Astrocyte (in vitro differentiated cells and primary cell): ENCODE data around the gene KRTAP3-3. TPM values are rescaled to one million over a fixed set of nuclear protein-coding genes. Genes with fewer than 3 reads are reported as not detected.

ENCODE experiments used
- DNase-seq: peaks from one replicate; pipeline ENCODE4 v3.0.0-alpha.2; 2010; ENCODE audit warnings: low read depth
- FAIRE-seq: peaks from 2 replicates; lab custom pipeline; 2011; peaks lifted over from hg19 to GRCh38; lab: Jason Lieb, UNC
- H2AFZ ChIP-seq: 2 replicates; pipeline ENCODE4 v1.6.0; 2012; ENCODE audit warnings: low read depth, low read length, inconsistent platforms
- H3K27ac ChIP-seq: 2 replicates; pipeline ENCODE4 v1.5.1; 2011; ENCODE audit warnings: low read depth, low read length, inconsistent platforms
- H3K27me3 ChIP-seq: 2 replicates; pipeline ENCODE4 v1.6.0; 2011; ENCODE audit warnings: low read length, inconsistent platforms; ENCODE audit not compliant: insufficient read depth
- H3K36me3 ChIP-seq: 2 replicates; pipeline ENCODE4 v1.5.1; 2011; ENCODE audit warnings: low read length, inconsistent platforms; ENCODE audit not compliant: insufficient read depth
- H3K4me1 ChIP-seq: 2 replicates; pipeline ENCODE4 v1.5.1; 2011; ENCODE audit warnings: low read length, inconsistent platforms; ENCODE audit not compliant: insufficient read depth
- H3K4me2 ChIP-seq: 2 replicates; pipeline ENCODE4 v1.6.0; 2012; ENCODE audit warnings: low read length, inconsistent platforms
- H3K4me3 ChIP-seq: 2 replicates; pipeline ENCODE4 v1.5.1; 2011; ENCODE audit warnings: low read depth, mild to moderate bottlenecking, low read length, inconsistent platforms; ENCODE audit not compliant: insufficient read depth
- H3K79me2 ChIP-seq: 2 replicates; pipeline ENCODE4 v1.6.0; 2012; ENCODE audit warnings: mild to moderate bottlenecking, low read length, inconsistent platforms; ENCODE audit not compliant: insufficient read depth
- H3K9ac ChIP-seq: 2 replicates; pipeline ENCODE4 v1.6.0; 2012; ENCODE audit warnings: mild to moderate bottlenecking, low read length, inconsistent platforms
- H3K9me3 ChIP-seq: 2 replicates; pipeline ENCODE4 v1.5.1; 2012; ENCODE audit warnings: low read depth, mild to moderate bottlenecking, low read length, inconsistent platforms; ENCODE audit not compliant: insufficient read depth
- H4K20me1 ChIP-seq: 2 replicates; pipeline ENCODE4 v1.6.0; 2012; ENCODE audit warnings: low read length, inconsistent platforms; ENCODE audit not compliant: insufficient read depth
- H3K27ac Mint-ChIP-seq: one replicate; pipeline ENCODE4 v1.8.0; 2021; ENCODE audit warnings: mild to moderate bottlenecking, mixed read lengths; ENCODE audit not compliant: unreplicated experiment
- H3K27me3 Mint-ChIP-seq: one replicate; pipeline ENCODE4 v1.8.0; 2021; ENCODE audit warnings: low read depth, mixed read lengths; ENCODE audit not compliant: unreplicated experiment
- H3K36me3 Mint-ChIP-seq: one replicate; pipeline ENCODE4 v1.8.0; 2021; ENCODE audit warnings: low read depth, mixed read lengths; ENCODE audit not compliant: unreplicated experiment
- H3K4me1 Mint-ChIP-seq: one replicate; pipeline ENCODE4 v1.8.0; 2021; ENCODE audit warnings: low read depth, mixed read lengths; ENCODE audit not compliant: unreplicated experiment
- H3K4me3 Mint-ChIP-seq: one replicate; pipeline ENCODE4 v1.8.0; 2021; ENCODE audit warnings: mild to moderate bottlenecking, moderate library complexity, mixed read lengths; ENCODE audit not compliant: unreplicated experiment
- H3K9me3 Mint-ChIP-seq: one replicate; pipeline ENCODE4 v1.8.0; 2021; ENCODE audit warnings: mild to moderate bottlenecking, mixed read lengths; ENCODE audit not compliant: unreplicated experiment
- EZH2 ChIP-seq: IDR thresholded peaks from 2 replicates; pipeline ENCODE4 v1.6.1; 2012; ENCODE audit warnings: mild to moderate bottlenecking, low read length, inconsistent platforms; ENCODE audit not compliant: insufficient read depth
- total RNA-seq: library from RNA; stranded (reverse); gene quantifications from 2 replicates; pipeline ENCODE4 v1.2.1, GENCODE V29; 2021
- TF ChIP-seq, protein P1 (sequence below): IDR thresholded peaks from 2 replicates; pipeline ENCODE4 v1.5.1; 2011; ENCODE audit warnings: low read depth, mild to moderate bottlenecking, inconsistent platforms, low read length, moderate library complexity; ENCODE audit not compliant: insufficient read depth

KRTAP3-3 gene
- total RNA-seq, 1 donor from 2014 or later = not detected

DNA sequence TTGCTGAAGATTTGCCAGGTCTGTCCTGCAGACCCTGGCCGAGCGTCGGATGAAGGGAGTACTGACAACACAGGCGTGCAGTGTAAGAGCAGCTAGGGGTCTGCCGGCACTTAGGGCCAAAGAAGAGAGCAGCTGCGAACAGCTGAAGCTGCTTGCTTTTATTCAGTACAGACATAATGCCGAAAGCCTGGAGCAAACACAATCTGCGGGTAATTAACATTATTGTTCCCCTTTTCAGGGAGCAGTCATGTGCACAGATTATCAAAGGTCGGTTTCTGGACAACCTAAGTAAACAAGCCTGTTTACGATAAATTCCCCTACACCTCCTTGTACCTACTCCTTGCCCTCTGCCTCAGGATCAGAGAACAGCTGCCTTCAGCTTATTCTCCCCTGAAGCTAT lies 44.5 kb downstream of the KRTAP3-3 start:
- H3K36me3 ChIP-seq = no peaks in the 10 kb centered on the region
- no peak for DNase-seq

DNA sequence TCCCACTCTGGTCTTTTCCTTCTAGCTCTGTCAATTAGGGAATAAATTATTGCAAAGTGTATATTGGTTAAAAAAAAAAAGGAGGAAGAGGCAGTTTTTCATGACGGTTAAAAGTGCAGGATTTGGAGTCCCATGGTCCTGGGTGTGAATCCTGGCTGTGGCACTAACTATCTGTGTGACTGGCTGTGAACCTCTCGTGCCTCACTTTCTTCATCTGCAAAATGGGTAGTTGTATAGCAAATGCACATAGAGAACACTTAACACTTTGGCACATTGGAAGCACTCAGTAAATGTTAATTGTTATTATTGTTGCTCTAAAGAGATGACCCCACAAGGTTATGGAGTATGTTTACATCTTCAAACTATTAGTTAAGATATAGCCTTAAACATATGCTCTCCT lies 46.0 kb downstream of the KRTAP3-3 start:
- H3K9me3 ChIP-seq = no peaks in the 10 kb centered on the region
- no peaks in the 10 kb centered on the region for H3K36me3 Mint-ChIP-seq
- H2AFZ ChIP-seq = no peak overlapping the region
- peaks cover 3% of the 10 kb centered on the region for H3K9me3 Mint-ChIP-seq
- no peak overlapping the region for H3K4me2 ChIP-seq
- no peak for TF ChIP-seq EZH2
- TF ChIP-seq, protein P1, sequence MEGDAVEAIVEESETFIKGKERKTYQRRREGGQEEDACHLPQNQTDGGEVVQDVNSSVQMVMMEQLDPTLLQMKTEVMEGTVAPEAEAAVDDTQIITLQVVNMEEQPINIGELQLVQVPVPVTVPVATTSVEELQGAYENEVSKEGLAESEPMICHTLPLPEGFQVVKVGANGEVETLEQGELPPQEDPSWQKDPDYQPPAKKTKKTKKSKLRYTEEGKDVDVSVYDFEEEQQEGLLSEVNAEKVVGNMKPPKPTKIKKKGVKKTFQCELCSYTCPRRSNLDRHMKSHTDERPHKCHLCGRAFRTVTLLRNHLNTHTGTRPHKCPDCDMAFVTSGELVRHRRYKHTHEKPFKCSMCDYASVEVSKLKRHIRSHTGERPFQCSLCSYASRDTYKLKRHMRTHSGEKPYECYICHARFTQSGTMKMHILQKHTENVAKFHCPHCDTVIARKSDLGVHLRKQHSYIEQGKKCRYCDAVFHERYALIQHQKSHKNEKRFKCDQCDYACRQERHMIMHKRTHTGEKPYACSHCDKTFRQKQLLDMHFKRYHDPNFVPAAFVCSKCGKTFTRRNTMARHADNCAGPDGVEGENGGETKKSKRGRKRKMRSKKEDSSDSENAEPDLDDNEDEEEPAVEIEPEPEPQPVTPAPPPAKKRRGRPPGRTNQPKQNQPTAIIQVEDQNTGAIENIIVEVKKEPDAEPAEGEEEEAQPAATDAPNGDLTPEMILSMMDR = no peak
- H3K4me1 ChIP-seq = peaks cover 9% of the 10 kb centered on the region
- no peaks in the 10 kb centered on the region for H3K27me3 ChIP-seq
- no peaks in the 10 kb centered on the region for H4K20me1 ChIP-seq
- FAIRE-seq = no peak
- peaks cover 17% of the 10 kb centered on the region for H3K4me1 Mint-ChIP-seq
- H3K4me3 Mint-ChIP-seq = no peak overlapping the region
- no peak overlapping the region for H3K4me3 ChIP-seq
- no peak overlapping the region for H3K9ac ChIP-seq
- H3K79me2 ChIP-seq = no peaks in the 10 kb centered on the region
- DNase-seq = no peak
- H3K27me3 Mint-ChIP-seq = no peaks in the 10 kb centered on the region
- H3K27ac Mint-ChIP-seq = no peak overlapping the region
- H3K36me3 ChIP-seq = no peaks in the 10 kb centered on the region
- H3K27ac ChIP-seq = no peak overlapping the region

More for the DNA sequence above, 44.5 kb downstream of the KRTAP3-3 start:
- Histone ChIP-seq H3K9me3 (no peaks in the 10 kb centered on the region), H2AFZ (peak overlapping the region; percentile 74), H3K9ac (no peak overlapping the region), H3K4me2 (no peak overlapping the region), H3K4me1 (peaks cover 23% of the 10 kb centered on the region), H3K27me3 (no peaks in the 10 kb centered on the region), H4K20me1 (no peaks in the 10 kb centered on the region), H3K79me2 (no peaks in the 10 kb centered on the region), H3K27ac (no peak overlapping the region), H3K4me3 (no peak overlapping the region)
- H3K27me3 Mint-ChIP-seq = no peaks in the 10 kb centered on the region
- FAIRE-seq = no peak
- H3K4me3 Mint-ChIP-seq = no peak overlapping the region
- TF ChIP-seq, protein P1 = no peak
- TF ChIP-seq EZH2 = no peak
- H3K36me3 Mint-ChIP-seq = no peaks in the 10 kb centered on the region
- H3K27ac Mint-ChIP-seq = no peak overlapping the region
- H3K4me1 Mint-ChIP-seq = peaks cover 29% of the 10 kb centered on the region
- H3K9me3 Mint-ChIP-seq = no peaks in the 10 kb centered on the region

DNA sequence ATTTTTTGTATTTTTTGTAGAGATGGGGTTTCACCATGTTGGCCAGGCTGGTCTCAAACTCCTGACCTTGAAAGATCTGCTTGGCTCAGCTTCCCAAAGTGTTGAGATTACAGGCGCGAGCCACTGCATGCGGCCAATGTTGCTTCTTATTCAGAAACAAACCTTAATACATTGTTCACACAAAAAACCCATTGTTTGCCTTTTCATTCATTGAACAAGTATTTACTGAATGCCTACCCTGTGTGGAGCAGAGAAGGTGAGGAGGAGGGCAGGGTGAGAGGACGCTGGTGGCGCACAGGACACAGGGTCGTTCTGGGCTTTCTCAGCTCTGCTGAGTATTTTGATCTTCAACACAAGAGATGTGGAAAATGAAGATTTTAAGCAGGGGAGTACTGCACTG lies 48.5 kb downstream of the KRTAP3-3 start:
- no peak overlapping the region for H3K4me2 ChIP-seq
- Mint-ChIP-seq H3K9me3 (peaks cover 3% of the 10 kb centered on the region), H3K27ac (no peak overlapping the region), H3K27me3 (no peaks in the 10 kb centered on the region), H3K4me3 (no peak overlapping the region), H3K36me3 (no peaks in the 10 kb centered on the region), H3K4me1 (peaks cover 2% of the 10 kb centered on the region)
- DNase-seq (no peak), FAIRE-seq (no peak)
- no peaks in the 10 kb centered on the region for H3K4me1 ChIP-seq
- no peak overlapping the region for H3K27ac ChIP-seq
- H3K9me3 ChIP-seq = no peaks in the 10 kb centered on the region
- H3K79me2 ChIP-seq = no peaks in the 10 kb centered on the region
- H3K27me3 ChIP-seq = no peaks in the 10 kb centered on the region
- H3K36me3 ChIP-seq = no peaks in the 10 kb centered on the region
- no peaks in the 10 kb centered on the region for H4K20me1 ChIP-seq
- H2AFZ ChIP-seq = no peak overlapping the region
- H3K9ac ChIP-seq = no peak overlapping the region
- TF ChIP-seq EZH2 = no peak
- TF ChIP-seq, protein P1 = no peak
- H3K4me3 ChIP-seq = no peak overlapping the region
